Heart left ventricle (tissue), 11 donors: ENCODE results near the gene DCDC1. TPM values are rescaled to one million over a fixed set of nuclear protein-coding genes. Genes with fewer than 3 reads are reported as not detected.

ENCODE experiments used
- polyA plus RNA-seq, 2 donors: library from polyadenylated mRNA; stranded (reverse); fragments of 200-250 nt; gene quantifications; one replicate each; pipeline ENCODE4 v1.2.3, GENCODE V29; 2013
- total RNA-seq, 9 donors: library from RNA; depleted of rRNA in 2 of 9; stranded (reverse); fragments of >200 nt in 2 of 9; fragmentation: NEBNext Ultra II Directional in 3 of 9; extraction: Animal tissue kit (Norgen Biotek cat#: 25700) in 3 of 9; gene quantifications; one replicate each; pipeline versions ENCODE4 v1.1.0 to v1.2.4, GENCODE V29; 2016 to 2023
- donor health status: ischemic (EF 13 %, LVEDD 7.1; RV severe dilation, severe dysfunction).
- donor health status: healthy with polysubstance abuse.
- donor health status: DM: no; HTN: yes; CAD: no.
- donor health status: DM: no; HTN: no; CAD: no.
- donor health status: ischemic (EF 25% LVEDD 5.7; RV mildly dilated, moderate dysfunction).
- donor health status: healthy.
- donor health status: DM: yes; HTN: yes; CAD: no.
- donor health status: PGD.
- donor health status: nonischemic (EF 23%, LVEDD 6.1; RV moderate dilation, normal function).

The DCDC1 gene
- total and polyA plus RNA-seq, 11 donors = 0.07 to 1.0 (median 0.12) TPM; not detected in 7

Other genes with a start within 250 kb of the DCDC1 start
- gene DNAJC24, start 121 bp upstream of the DCDC1 start, total RNA-seq = 10 to 100 TPM; 11.2 to 18.0 (median 17.1) TPM
- 10 to 100 TPM in 1 of 2 donors, 1 to 10 TPM in 1; 4.5 to 14.8 TPM for gene DNAJC24, start 121 bp upstream of the DCDC1 start, polyA plus RNA-seq
- gene IMMP1L, start 139.9 kb upstream of the DCDC1 start, total RNA-seq = 10 to 100 TPM in 8 of 9 donors, 1 to 10 TPM in 1; 6.9 to 46.4 (median 24.4) TPM
- 10 to 100 TPM; 27.6 to 69.0 TPM for gene IMMP1L, start 139.9 kb upstream of the DCDC1 start, polyA plus RNA-seq
- 10 to 100 TPM; 11.6 to 20.7 (median 15.1) TPM for gene ELP4, start 140.0 kb upstream of the DCDC1 start, total RNA-seq
- gene ELP4, start 140.0 kb upstream of the DCDC1 start, polyA plus RNA-seq = 10 to 100 TPM in 1 of 2 donors, 1 to 10 TPM in 1; 8.5 to 11.0 TPM